BJ (cell line): ENCODE results near the gene C10orf90. TPM values are rescaled to one million over a fixed set of nuclear protein-coding genes. Genes with fewer than 3 reads are reported as not detected.

Experiments
- CTCF ChIA-PET: fragments of 350-600 bp; formaldehyde crosslinking; extraction: SDS; loops from one replicate; lab custom pipeline; 2021; ENCODE audit warnings: antibody characterized with exemption, inconsistent platforms; lab: Yijun Ruan, JAX
- POLR2A ChIA-PET: fragments of 300-600 bp; sonication (Branson Sonifier 250); formaldehyde crosslinking; extraction: SDS; loops from one replicate; lab custom pipeline; 2021; ENCODE audit warnings: antibody characterized with exemption; lab: Charles Lee
- DNase-seq: peaks from one replicate; pipeline ENCODE4 v3.0.0-alpha.2; 2011; ENCODE audit warnings: low read depth
- H3K27me3 ChIP-seq: 2 replicates; pipeline ENCODE4 v1.6.0; 2011; ENCODE audit warnings: low read length; ENCODE audit not compliant: control insufficient read depth, insufficient read depth
- H3K36me3 ChIP-seq: 2 replicates; pipeline ENCODE4 v1.5.1; 2011; ENCODE audit warnings: low read length; ENCODE audit not compliant: control insufficient read depth, insufficient read depth
- H3K4me3 ChIP-seq: 2 replicates; pipeline ENCODE4 v1.5.1; 2011; ENCODE audit warnings: low read depth, mild to moderate bottlenecking, control low read depth, low read length
- CTCF ChIP-seq: IDR thresholded peaks from 2 replicates; pipeline ENCODE4 v1.5.1; 2011; ENCODE audit warnings: low read depth, mild to moderate bottlenecking, control low read depth, inconsistent platforms, low read length, moderate library complexity; ENCODE audit not compliant: insufficient read depth
- polyA plus RNA-seq: library from polyadenylated mRNA; depleted of rRNA; stranded (reverse); fragments of >200 nt; gene quantifications from 2 replicates; pipeline ENCODE4 v1.2.3, GENCODE V29; 2011

C10orf90 gene
- polyA plus RNA-seq, 1 experiment: not detected

GRCh38 chr10:126617733-126618132 lies 52.8 kb downstream of the C10orf90 start:
- CTCF ChIA-PET: no interaction called here
- DNase-seq: no peak
- Histone ChIP-seq H3K4me3 (no peak overlapping the region), H3K27me3 (no peaks in the 10 kb centered on the region), H3K36me3 (no peaks in the 10 kb centered on the region)
- no peak for TF ChIP-seq CTCF
- POLR2A ChIA-PET: no interaction called here

- Histone ChIP-seq H3K4me3 (no peak overlapping the region), H3K36me3 (no peaks in the 10 kb centered on the region), H3K27me3 (no peaks in the 10 kb centered on the region)
- no peak for TF ChIP-seq CTCF
- ChIA-PET CTCF (no interaction called here), POLR2A (no interaction called here)
- DNase-seq: no peak
These were observed 53.3 kb downstream of the C10orf90 start for GRCh38 chr10:126617208-126617607.

GRCh38 chr10:126616737-126617136 lies 53.8 kb downstream of the C10orf90 start:
- TF ChIP-seq CTCF: no peak
- ChIA-PET CTCF (no interaction called here), POLR2A (no interaction called here)
- Histone ChIP-seq H3K4me3 (no peak overlapping the region), H3K36me3 (no peaks in the 10 kb centered on the region), H3K27me3 (no peaks in the 10 kb centered on the region)
- DNase-seq: no peak

- POLR2A ChIA-PET: no interaction called here
- DNase-seq: no peak
- Histone ChIP-seq H3K4me3 (no peak overlapping the region), H3K27me3 (no peaks in the 10 kb centered on the region), H3K36me3 (no peaks in the 10 kb centered on the region)
- no peak for TF ChIP-seq CTCF
- CTCF ChIA-PET: no interaction called here
These were observed 59.2 kb downstream of the C10orf90 start for GRCh38 chr10:126611303-126611702.

- no peaks in the 10 kb centered on the region for H3K36me3 ChIP-seq
- no peaks in the 10 kb centered on the region for H3K27me3 ChIP-seq
- CTCF ChIA-PET: no interaction called here
- POLR2A ChIA-PET: no interaction called here
- H3K4me3 ChIP-seq: no peak overlapping the region
- no peak for DNase-seq
- no peak for TF ChIP-seq CTCF
These were observed 60.9 kb downstream of the C10orf90 start for GRCh38 chr10:126609566-126609965.
